Hepatocyte (in vitro differentiated cells): ENCODE data around the gene STRN4. TPM values are rescaled to one million over a fixed set of nuclear protein-coding genes. Genes with fewer than 3 reads are reported as not detected.

Experiments used
- DNase-seq: peaks from one replicate; pipeline ENCODE4 v3.0.0-alpha.2; 2016; ENCODE audit warnings: low spot score
- H2AFZ ChIP-seq: fragments of 200-600 bp; sonication (generic); 2 replicates; pipeline ENCODE4 v1.6.0; 2016; ENCODE audit warnings: antibody characterized with exemption, mild to moderate bottlenecking
- H3K27ac ChIP-seq: fragments of 200-600 bp; sonication (generic); 2 replicates; pipeline ENCODE4 v1.5.1; 2016; ENCODE audit warnings: mild to moderate bottlenecking
- H3K27me3 ChIP-seq: fragments of 200-600 bp; sonication (generic); 2 replicates; pipeline ENCODE4 v1.6.1; 2016
- H3K36me3 ChIP-seq: fragments of 200-600 bp; sonication (generic); replicated peaks from 2 replicates; pipeline ENCODE4 v1.5.1; 2016; ENCODE audit warnings: low read depth; ENCODE audit not compliant: insufficient read depth
- H3K4me1 ChIP-seq: fragments of 200-600 bp; sonication (generic); 2 replicates; pipeline ENCODE4 v1.5.1; 2016; ENCODE audit warnings: mild to moderate bottlenecking, moderate library complexity; ENCODE audit not compliant: insufficient read depth
- H3K4me2 ChIP-seq: fragments of 200-600 bp; sonication (generic); 2 replicates; pipeline ENCODE4 v1.6.0; 2016
- H3K4me3 ChIP-seq: fragments of 200-600 bp; sonication (generic); 2 replicates; pipeline ENCODE4 v1.5.1; 2016; ENCODE audit warnings: mild to moderate bottlenecking
- H3K79me2 ChIP-seq: fragments of 200-600 bp; sonication (generic); 2 replicates; pipeline ENCODE4 v1.6.0; 2017; ENCODE audit warnings: mild to moderate bottlenecking
- H3K9me2 ChIP-seq: fragments of 200-600 bp; sonication (generic); replicated peaks from 2 replicates; pipeline ENCODE4 v1.6.0; 2017; ENCODE audit warnings: mild to moderate bottlenecking; ENCODE audit not compliant: insufficient read depth
- H3K9me3 ChIP-seq: fragments of 200-600 bp; sonication (generic); 2 replicates; pipeline ENCODE4 v1.5.1; 2016; ENCODE audit warnings: low read depth, mild to moderate bottlenecking
- H4K20me1 ChIP-seq: fragments of 200-600 bp; sonication (generic); 2 replicates; pipeline ENCODE4 v1.6.0; 2016; ENCODE audit warnings: mild to moderate bottlenecking; ENCODE audit not compliant: insufficient read depth, poor library complexity, severe bottlenecking
- CTCF ChIP-seq: fragments of 200-600 bp; sonication (generic); IDR thresholded peaks from 2 replicates; pipeline ENCODE4 v1.5.1; 2016; ENCODE audit warnings: antibody characterized with exemption, mild to moderate bottlenecking; ENCODE audit not compliant: poor library complexity
- EZH2 ChIP-seq: fragments of 200-600 bp; sonication (generic); IDR thresholded peaks from 2 replicates; pipeline ENCODE4 v1.6.1; 2016; ENCODE audit warnings: antibody characterized with exemption, mild to moderate bottlenecking, borderline replicate concordance
- EZH2phosphoT487 ChIP-seq: fragments of 200-600 bp; sonication (generic); IDR thresholded peaks from one replicate; pipeline ENCODE4 v1.6.1; 2018; ENCODE audit warnings: antibody characterized with exemption, mild to moderate bottlenecking, low read depth, moderate library complexity; ENCODE audit not compliant: unreplicated experiment, severe bottlenecking
- WGBS: methylation state at CpG from one replicate; pipeline ENCODE4 v1.1.6; 2016; ENCODE audit warnings: low lambda C conversion rate; ENCODE audit errors: missing lambda C conversion rate; 5-methylcytosine and 5-hydroxymethylcytosine counted together
- polyA plus RNA-seq: library from polyadenylated mRNA; unstranded; fragments of >200 nt; fragmentation: Nextera tagmentation; extraction: Ambion mirVana; gene quantifications from 2 replicates; pipeline ENCODE4 v1.2.1, GENCODE V29; 2016
- total RNA-seq: library from RNA; depleted of rRNA; stranded (reverse); fragments of >200 nt; gene quantifications from 2 replicates; pipeline ENCODE4 v1.2.3, GENCODE V29; 2014

Gene STRN4
- total and polyA plus RNA-seq, 2 experiments from 2014 or later: 63.7 to 64.1 TPM

DNA sequence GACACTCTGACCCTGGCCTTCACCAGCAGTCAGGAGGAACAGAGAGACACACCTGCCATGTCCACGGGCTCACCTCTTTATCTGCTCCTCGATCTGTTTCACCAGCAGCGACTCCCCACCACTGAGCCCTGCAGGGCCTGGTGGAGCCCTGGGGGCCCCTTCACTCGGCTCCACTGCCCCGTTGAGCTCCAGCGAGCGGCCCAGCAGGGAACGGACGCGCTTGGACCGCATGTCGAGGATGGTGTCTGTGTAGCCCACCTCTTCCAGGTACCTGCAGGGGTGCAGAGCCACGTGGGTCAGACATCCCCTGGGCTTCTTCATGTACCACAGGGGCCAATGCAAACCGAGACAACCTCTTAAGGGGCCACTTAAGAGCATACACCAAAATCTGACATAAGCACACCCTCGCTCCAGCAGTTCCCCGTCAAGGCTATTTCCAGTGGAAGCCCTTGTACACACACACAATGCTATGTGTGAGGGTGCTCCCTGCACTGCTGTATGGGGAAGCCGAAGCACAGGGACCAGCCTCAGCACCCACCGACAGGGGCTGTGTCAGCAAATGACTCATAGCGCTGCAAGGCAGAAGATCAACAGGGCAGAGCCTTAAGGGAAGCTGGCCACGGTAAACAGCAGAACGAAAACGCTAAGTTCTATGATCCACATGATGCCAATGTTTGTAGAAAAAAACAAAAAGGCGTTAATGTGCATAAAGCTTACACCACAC is 13.1 kb downstream of the STRN4 start:
- H3K27me3 ChIP-seq: no peaks in the 10 kb centered on the region
- H3K9me3 ChIP-seq: no peaks in the 10 kb centered on the region
- no peak overlapping the region for H3K4me3 ChIP-seq
- H3K9me2 ChIP-seq: no peaks in the 10 kb centered on the region
- peaks cover 38% of the 10 kb centered on the region for H3K79me2 ChIP-seq
- TF ChIP-seq EZH2phosphoT487: no peak
- no peak for TF ChIP-seq EZH2
- TF ChIP-seq CTCF: no peak
- no peaks in the 10 kb centered on the region for H3K4me1 ChIP-seq
- H4K20me1 ChIP-seq: peaks cover 35% of the 10 kb centered on the region
- no peak for DNase-seq
- H3K27ac ChIP-seq: no peak overlapping the region
- H3K36me3 ChIP-seq: no peaks in the 10 kb centered on the region
- WGBS: 93% methylated on average over 23 of the region's 23 CpGs
- no peak overlapping the region for H3K4me2 ChIP-seq
- H2AFZ ChIP-seq: no peak overlapping the region

DNA sequence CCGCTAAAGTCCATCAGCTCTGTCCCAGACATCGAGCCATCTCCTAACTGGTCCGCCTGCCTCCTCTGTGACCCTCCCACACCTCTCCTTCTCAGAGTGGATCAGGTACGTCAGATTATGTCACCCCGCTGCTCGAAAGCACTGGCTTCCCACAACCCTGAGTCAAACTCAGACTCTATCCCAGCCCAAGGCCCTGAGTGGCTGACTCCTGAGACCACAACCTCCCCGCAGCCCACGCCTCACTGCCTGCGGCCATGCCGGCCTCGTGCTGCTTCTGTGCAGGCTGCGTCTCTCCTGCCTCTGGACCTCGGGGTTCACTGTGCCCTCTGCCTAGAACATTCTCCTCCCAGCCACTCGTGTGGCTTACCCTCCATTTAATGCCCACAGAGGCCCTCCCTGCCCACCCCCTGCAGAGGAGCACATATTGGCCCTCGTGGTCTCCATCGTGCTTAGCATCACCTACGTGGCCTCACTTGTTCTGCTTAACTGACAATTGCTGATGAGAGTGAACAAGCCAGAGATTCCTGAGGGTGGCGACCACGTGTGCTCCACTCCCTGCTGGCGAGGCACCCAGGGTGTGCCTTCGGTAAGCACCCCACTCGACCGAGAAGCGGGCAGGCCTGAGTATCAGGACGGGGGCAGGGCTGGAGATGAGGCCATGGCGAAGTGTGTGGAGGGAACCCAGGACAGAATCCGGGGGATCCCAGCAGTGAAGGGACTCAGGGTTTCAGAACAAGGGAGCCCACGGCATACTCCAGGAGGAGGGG is 13.9 kb downstream of the STRN4 start:
- Histone ChIP-seq H3K27ac (no peak overlapping the region), H3K36me3 (no peaks in the 10 kb centered on the region), H3K79me2 (peaks cover 34% of the 10 kb centered on the region), H4K20me1 (peaks cover 29% of the 10 kb centered on the region), H3K4me2 (no peak overlapping the region), H2AFZ (no peak overlapping the region), H3K9me2 (no peaks in the 10 kb centered on the region), H3K4me3 (no peak overlapping the region), H3K9me3 (no peaks in the 10 kb centered on the region), H3K4me1 (no peaks in the 10 kb centered on the region), H3K27me3 (no peaks in the 10 kb centered on the region)
- TF ChIP-seq EZH2phosphoT487 (no peak), CTCF (no peak), EZH2 (no peak)
- 91% methylated on average over 25 of the region's 28 CpGs for WGBS
- no peak for DNase-seq

- Histone ChIP-seq H3K36me3 (no peaks in the 10 kb centered on the region), H4K20me1 (peaks cover 25% of the 10 kb centered on the region), H3K27ac (no peak overlapping the region), H2AFZ (no peak overlapping the region), H3K9me2 (no peaks in the 10 kb centered on the region), H3K4me2 (no peak overlapping the region), H3K27me3 (no peaks in the 10 kb centered on the region), H3K79me2 (peaks cover 33% of the 10 kb centered on the region), H3K4me3 (no peak overlapping the region), H3K9me3 (no peaks in the 10 kb centered on the region), H3K4me1 (no peaks in the 10 kb centered on the region)
- DNase-seq: no peak
- 84% methylated on average over 14 of the region's 14 CpGs for WGBS
- no peak for TF ChIP-seq EZH2phosphoT487
- no peak for TF ChIP-seq CTCF
- no peak for TF ChIP-seq EZH2
Measured at GRCh38 chr19:46731584-46731983, 14.7 kb downstream of the STRN4 start.
